Astrocyte (in vitro differentiated cells and primary cell): ENCODE data around the gene PHF5A. TPM values are rescaled to one million over a fixed set of nuclear protein-coding genes. Genes with fewer than 3 reads are reported as not detected.

Experiments used
- DNase-seq: peaks from one replicate; pipeline ENCODE4 v3.0.0-alpha.2; 2010; ENCODE audit warnings: low read depth
- FAIRE-seq: peaks from 2 replicates; lab custom pipeline; 2011; peaks lifted over from hg19 to GRCh38; lab: Jason Lieb, UNC
- H2AFZ ChIP-seq: 2 replicates; pipeline ENCODE4 v1.6.0; 2012; ENCODE audit warnings: low read depth, low read length, inconsistent platforms
- H3K27ac ChIP-seq: 2 replicates; pipeline ENCODE4 v1.5.1; 2011; ENCODE audit warnings: low read depth, low read length, inconsistent platforms
- H3K27me3 ChIP-seq: 2 replicates; pipeline ENCODE4 v1.6.0; 2011; ENCODE audit warnings: low read length, inconsistent platforms; ENCODE audit not compliant: insufficient read depth
- H3K36me3 ChIP-seq: 2 replicates; pipeline ENCODE4 v1.5.1; 2011; ENCODE audit warnings: low read length, inconsistent platforms; ENCODE audit not compliant: insufficient read depth
- H3K4me1 ChIP-seq: 2 replicates; pipeline ENCODE4 v1.5.1; 2011; ENCODE audit warnings: low read length, inconsistent platforms; ENCODE audit not compliant: insufficient read depth
- H3K4me2 ChIP-seq: 2 replicates; pipeline ENCODE4 v1.6.0; 2012; ENCODE audit warnings: low read length, inconsistent platforms
- H3K4me3 ChIP-seq: 2 replicates; pipeline ENCODE4 v1.5.1; 2011; ENCODE audit warnings: low read depth, mild to moderate bottlenecking, low read length, inconsistent platforms; ENCODE audit not compliant: insufficient read depth
- H3K79me2 ChIP-seq: 2 replicates; pipeline ENCODE4 v1.6.0; 2012; ENCODE audit warnings: mild to moderate bottlenecking, low read length, inconsistent platforms; ENCODE audit not compliant: insufficient read depth
- H3K9ac ChIP-seq: 2 replicates; pipeline ENCODE4 v1.6.0; 2012; ENCODE audit warnings: mild to moderate bottlenecking, low read length, inconsistent platforms
- H3K9me3 ChIP-seq: 2 replicates; pipeline ENCODE4 v1.5.1; 2012; ENCODE audit warnings: low read depth, mild to moderate bottlenecking, low read length, inconsistent platforms; ENCODE audit not compliant: insufficient read depth
- H4K20me1 ChIP-seq: 2 replicates; pipeline ENCODE4 v1.6.0; 2012; ENCODE audit warnings: low read length, inconsistent platforms; ENCODE audit not compliant: insufficient read depth
- H3K27ac Mint-ChIP-seq: one replicate; pipeline ENCODE4 v1.8.0; 2021; ENCODE audit warnings: mild to moderate bottlenecking, mixed read lengths; ENCODE audit not compliant: unreplicated experiment
- H3K27me3 Mint-ChIP-seq: one replicate; pipeline ENCODE4 v1.8.0; 2021; ENCODE audit warnings: low read depth, mixed read lengths; ENCODE audit not compliant: unreplicated experiment
- H3K36me3 Mint-ChIP-seq: one replicate; pipeline ENCODE4 v1.8.0; 2021; ENCODE audit warnings: low read depth, mixed read lengths; ENCODE audit not compliant: unreplicated experiment
- H3K4me1 Mint-ChIP-seq: one replicate; pipeline ENCODE4 v1.8.0; 2021; ENCODE audit warnings: low read depth, mixed read lengths; ENCODE audit not compliant: unreplicated experiment
- H3K4me3 Mint-ChIP-seq: one replicate; pipeline ENCODE4 v1.8.0; 2021; ENCODE audit warnings: mild to moderate bottlenecking, moderate library complexity, mixed read lengths; ENCODE audit not compliant: unreplicated experiment
- H3K9me3 Mint-ChIP-seq: one replicate; pipeline ENCODE4 v1.8.0; 2021; ENCODE audit warnings: mild to moderate bottlenecking, mixed read lengths; ENCODE audit not compliant: unreplicated experiment
- EZH2 ChIP-seq: IDR thresholded peaks from 2 replicates; pipeline ENCODE4 v1.6.1; 2012; ENCODE audit warnings: mild to moderate bottlenecking, low read length, inconsistent platforms; ENCODE audit not compliant: insufficient read depth
- total RNA-seq: library from RNA; stranded (reverse); gene quantifications from 2 replicates; pipeline ENCODE4 v1.2.1, GENCODE V29; 2021
- TF ChIP-seq, protein P1 (sequence below): IDR thresholded peaks from 2 replicates; pipeline ENCODE4 v1.5.1; 2011; ENCODE audit warnings: low read depth, mild to moderate bottlenecking, inconsistent platforms, low read length, moderate library complexity; ENCODE audit not compliant: insufficient read depth

Gene PHF5A
- total RNA-seq, 1 donor from 2014 or later: 30.9 TPM

DNA sequence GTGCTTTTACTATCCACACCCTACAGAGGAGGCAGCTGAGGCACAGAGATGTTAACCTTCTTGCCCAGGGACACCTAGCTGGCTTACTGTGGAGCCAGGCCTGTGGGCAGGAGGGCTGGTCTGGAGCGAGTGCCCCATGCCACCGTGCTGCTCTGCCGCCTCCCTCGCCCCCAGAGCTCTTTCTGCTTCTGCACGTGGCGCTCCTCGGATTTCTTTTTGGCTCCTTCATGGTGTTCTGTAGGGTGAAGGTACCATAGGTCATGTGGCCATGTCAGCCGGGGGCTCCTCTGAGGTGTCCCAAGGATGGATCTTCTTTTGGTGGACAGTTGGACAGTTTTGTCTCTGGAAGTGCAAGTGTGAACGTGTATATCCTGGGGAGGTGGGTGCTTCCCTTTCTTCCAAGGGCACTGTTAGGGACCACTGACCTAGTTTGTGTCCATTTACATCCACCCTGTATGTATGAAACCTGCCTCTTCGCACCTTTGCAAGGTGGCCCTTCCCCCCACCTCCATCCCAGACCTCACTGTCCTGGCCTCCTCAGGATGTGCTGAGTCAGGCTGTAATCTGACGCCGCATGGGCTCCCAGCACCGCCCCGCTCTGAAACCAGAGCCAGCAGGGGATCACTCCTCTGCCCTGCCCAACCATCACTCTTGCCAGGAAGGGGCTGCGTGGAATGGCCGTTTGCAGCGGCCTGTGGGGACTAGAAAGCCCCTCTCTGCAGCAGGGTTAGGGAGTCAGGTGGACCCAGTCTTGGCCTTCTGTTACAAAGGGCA, 44.1 kb upstream of the PHF5A start:
- no peak overlapping the region for H3K27ac ChIP-seq

DNA sequence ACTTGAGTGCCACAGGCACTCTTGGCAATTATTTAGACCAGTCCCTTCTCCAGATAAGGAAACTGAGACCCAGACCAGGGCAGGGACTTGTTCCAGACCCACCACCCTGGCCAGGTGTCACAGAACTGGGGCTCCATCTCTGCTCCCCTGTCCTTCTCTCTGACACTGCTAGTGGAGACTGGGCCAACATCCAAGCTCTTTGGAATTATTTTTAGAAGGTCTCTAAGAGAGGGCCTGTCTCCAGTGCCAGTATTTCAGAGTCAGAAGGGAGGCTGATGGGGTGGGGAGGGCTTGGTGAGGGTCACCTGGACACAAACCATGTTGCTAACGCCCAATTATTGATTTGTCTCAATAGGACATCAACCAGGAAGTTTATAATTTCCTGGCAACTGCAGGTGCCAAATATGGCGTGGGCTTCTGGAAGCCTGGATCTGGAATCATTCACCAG, 43.1 kb upstream of the PHF5A start:
- H3K4me1 ChIP-seq: peaks cover 12% of the 10 kb centered on the region
- H3K4me3 Mint-ChIP-seq: no peak overlapping the region
- H3K36me3 Mint-ChIP-seq: peaks cover 10% of the 10 kb centered on the region
- no peaks in the 10 kb centered on the region for H3K27me3 ChIP-seq
- no peak for TF ChIP-seq EZH2
- TF ChIP-seq, protein P1, sequence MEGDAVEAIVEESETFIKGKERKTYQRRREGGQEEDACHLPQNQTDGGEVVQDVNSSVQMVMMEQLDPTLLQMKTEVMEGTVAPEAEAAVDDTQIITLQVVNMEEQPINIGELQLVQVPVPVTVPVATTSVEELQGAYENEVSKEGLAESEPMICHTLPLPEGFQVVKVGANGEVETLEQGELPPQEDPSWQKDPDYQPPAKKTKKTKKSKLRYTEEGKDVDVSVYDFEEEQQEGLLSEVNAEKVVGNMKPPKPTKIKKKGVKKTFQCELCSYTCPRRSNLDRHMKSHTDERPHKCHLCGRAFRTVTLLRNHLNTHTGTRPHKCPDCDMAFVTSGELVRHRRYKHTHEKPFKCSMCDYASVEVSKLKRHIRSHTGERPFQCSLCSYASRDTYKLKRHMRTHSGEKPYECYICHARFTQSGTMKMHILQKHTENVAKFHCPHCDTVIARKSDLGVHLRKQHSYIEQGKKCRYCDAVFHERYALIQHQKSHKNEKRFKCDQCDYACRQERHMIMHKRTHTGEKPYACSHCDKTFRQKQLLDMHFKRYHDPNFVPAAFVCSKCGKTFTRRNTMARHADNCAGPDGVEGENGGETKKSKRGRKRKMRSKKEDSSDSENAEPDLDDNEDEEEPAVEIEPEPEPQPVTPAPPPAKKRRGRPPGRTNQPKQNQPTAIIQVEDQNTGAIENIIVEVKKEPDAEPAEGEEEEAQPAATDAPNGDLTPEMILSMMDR: no peak
- peaks cover 13% of the 10 kb centered on the region for H3K36me3 ChIP-seq
- no peak overlapping the region for H2AFZ ChIP-seq
- H3K4me3 ChIP-seq: no peak overlapping the region
- H3K27ac Mint-ChIP-seq: no peak overlapping the region
- H3K4me2 ChIP-seq: no peak overlapping the region
- H3K9me3 Mint-ChIP-seq: no peaks in the 10 kb centered on the region
- H3K27me3 Mint-ChIP-seq: no peaks in the 10 kb centered on the region
- H3K9ac ChIP-seq: no peak overlapping the region
- H3K9me3 ChIP-seq: no peaks in the 10 kb centered on the region
- H3K27ac ChIP-seq: no peak overlapping the region
- H3K4me1 Mint-ChIP-seq: peaks cover 13% of the 10 kb centered on the region
- DNase-seq (no peak), FAIRE-seq (no peak)
- peaks cover 29% of the 10 kb centered on the region for H4K20me1 ChIP-seq
- H3K79me2 ChIP-seq: peaks cover 3% of the 10 kb centered on the region

More for the DNA sequence above, 44.1 kb upstream of the PHF5A start:
- no peak overlapping the region for H2AFZ ChIP-seq
- peak overlapping the region; percentile 42 for H3K4me2 ChIP-seq
- peak overlapping the region; percentile 74 for H3K27ac Mint-ChIP-seq
- no peaks in the 10 kb centered on the region for H3K79me2 ChIP-seq
- TF ChIP-seq, protein P1: no peak
- no peak for TF ChIP-seq EZH2
- H3K36me3 Mint-ChIP-seq: peaks cover 7% of the 10 kb centered on the region
- H3K4me3 Mint-ChIP-seq: peak overlapping the region; percentile 55
- H3K9me3 Mint-ChIP-seq: no peaks in the 10 kb centered on the region
- H3K4me1 ChIP-seq: peaks cover 12% of the 10 kb centered on the region
- H3K27me3 ChIP-seq: no peaks in the 10 kb centered on the region
- FAIRE-seq: no peak
- H3K27me3 Mint-ChIP-seq: no peaks in the 10 kb centered on the region
- no peaks in the 10 kb centered on the region for H3K9me3 ChIP-seq
- H3K9ac ChIP-seq: no peak overlapping the region
- peaks cover 13% of the 10 kb centered on the region for H3K36me3 ChIP-seq
- peaks cover 15% of the 10 kb centered on the region for H3K4me1 Mint-ChIP-seq
- H3K4me3 ChIP-seq: no peak overlapping the region
- peak; percentile 57 for DNase-seq
- peaks cover 28% of the 10 kb centered on the region for H4K20me1 ChIP-seq

DNA sequence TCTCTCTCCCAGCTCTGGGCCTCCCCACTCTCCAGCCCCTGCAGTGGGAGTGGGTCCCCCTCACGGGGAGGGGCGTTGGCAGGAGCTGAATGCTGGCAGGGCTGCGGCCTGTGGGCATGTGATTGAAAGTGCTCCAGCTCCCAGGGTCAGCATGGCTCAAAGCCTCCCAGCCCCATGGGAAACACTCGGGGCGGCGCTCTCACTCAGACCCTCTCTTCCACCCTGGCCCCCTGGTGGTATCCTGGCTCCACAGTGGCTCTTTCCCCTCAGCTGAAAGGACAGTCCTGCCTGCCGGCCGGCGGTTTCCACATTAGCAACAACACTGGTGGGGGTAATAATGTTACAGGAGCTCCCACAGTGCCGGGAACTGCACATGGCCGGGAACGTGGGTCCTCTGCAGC, 40.3 kb upstream of the PHF5A start:
- Histone ChIP-seq H3K9me3 (no peaks in the 10 kb centered on the region), H3K36me3 (peaks cover 4% of the 10 kb centered on the region), H3K4me1 (peaks cover 15% of the 10 kb centered on the region), H3K4me3 (no peak overlapping the region), H3K27ac (no peak overlapping the region), H3K9ac (no peak overlapping the region), H3K27me3 (no peaks in the 10 kb centered on the region), H3K4me2 (no peak overlapping the region), H3K79me2 (peaks cover 3% of the 10 kb centered on the region), H2AFZ (no peak overlapping the region), H4K20me1 (peaks cover 35% of the 10 kb centered on the region)
- FAIRE-seq (no peak), DNase-seq (no peak)
- TF ChIP-seq EZH2: no peak
- TF ChIP-seq, protein P1: peak; percentile 12
- Mint-ChIP-seq H3K9me3 (no peaks in the 10 kb centered on the region), H3K4me3 (no peak overlapping the region), H3K4me1 (peaks cover 13% of the 10 kb centered on the region), H3K27ac (no peak overlapping the region), H3K36me3 (peaks cover 11% of the 10 kb centered on the region), H3K27me3 (no peaks in the 10 kb centered on the region)
